Gastrocnemius medialis (tissue), 4 donors: Measurements from ENCODE around the gene AEBP1. TPM values are rescaled to one million over a fixed set of nuclear protein-coding genes. Genes with fewer than 3 reads are reported as not detected.
A peak's percentile ranks its signal among the peaks of the same experiment; 100 is the strongest.

ENCODE experiments used
- ATAC-seq, 2 donors: fragments of 150-250 bp; one replicate each; pipeline ENCODE4 v1.9.1; 2016
- DNase-seq, 2 donors: peaks; one replicate each; pipeline ENCODE4 v3.0.0-alpha.2; 2019
- H3K27ac ChIP-seq, 4 donors: fragments of 200-600 bp; sonication (generic); 1 replicate in 1 of 4; 2 replicates in 3 of 4; pipeline ENCODE4 v1.5.1; 2016 to 2018; ENCODE audit warnings: mild to moderate bottlenecking in 2 of 4, moderate library complexity in 1 of 4
- H3K27me3 ChIP-seq, 3 donors: fragments of 200-600 bp; sonication (generic) in 2 of 3; 1 replicate in 1 of 3; 2 replicates in 2 of 3; pipeline versions ENCODE4 v1.5.1 to v1.6.0; 2016 to 2019; ENCODE audit warnings: mild to moderate bottlenecking in 1 of 3, moderate library complexity in 1 of 3
- H3K36me3 ChIP-seq, 2 donors: fragments of 200-600 bp; sonication (generic) in 1 of 2; one replicate each; pipeline ENCODE4 v1.5.1; 2017 to 2018
- H3K4me1 ChIP-seq, 2 donors: fragments of 200-600 bp; sonication (generic) in 1 of 2; one replicate each; pipeline ENCODE4 v1.5.1; 2016 to 2017; ENCODE audit warnings: mild to moderate bottlenecking in 2 of 2
- H3K4me3 ChIP-seq, 4 donors: fragments of 200-600 bp; sonication (generic) in 3 of 4; 1 replicate in 1 of 4; 2 replicates in 3 of 4; pipeline ENCODE4 v1.5.1; 2016 to 2019; ENCODE audit warnings: mild to moderate bottlenecking in 2 of 4
- H3K9me3 ChIP-seq, 3 donors: fragments of 200-600 bp; sonication (generic) in 2 of 3; 1 replicate in 1 of 3; 2 replicates in 2 of 3; pipeline ENCODE4 v1.5.1; 2016 to 2019
- POLR2A ChIP-seq, 2 donors: fragments of 450-650 bp; IDR thresholded peaks; one replicate each; pipeline ENCODE4 v1.6.1; 2017; ENCODE audit warnings: antibody characterized with exemption in 2 of 2, mild to moderate bottlenecking in 2 of 2, moderate library complexity in 2 of 2
- in situ Hi-C, 4 donors: fragments of 200-750 bp; cut with MboI; loops; one replicate each; pipeline versions ENCODE4 v1.15.0 to v1.8.0; 2017; ENCODE audit warnings: low sequenced_read_pairs in 4 of 4
- intact Hi-C: fragments of 100-400 bp; cut with DNase I; formaldehyde crosslinking; loops from one replicate; pipeline ENCODE4 v1.15.1; 2023; ENCODE audit warnings: low total_unique reads
- total RNA-seq, 4 donors: library from RNA; depleted of rRNA; stranded (reverse); fragments of >200 nt; gene quantifications; one replicate each; pipeline versions ENCODE4 v1.1.0 to v1.2.3, GENCODE V29; 2016
- TF ChIP-seq, protein P1 (sequence below), 5 experiments: fragments of 450-650 bp in 3 of 5; fragments of 200-600 bp in 2 of 5; sonication (generic) in 2 of 5; IDR thresholded peaks in 4 of 5; conservative IDR thresholded peaks in 1 of 5; 1 replicate in 4 of 5; 2 replicates in 1 of 5; pipeline ENCODE4 v1.5.1; 2016 to 2019; ENCODE audit warnings: antibody characterized with exemption in 5 of 5, mild to moderate bottlenecking in 3 of 5, moderate library complexity in 3 of 5

Gene AEBP1
- total RNA-seq, 4 donors from 2014 or later = 5.8 to 23.6 (median 15.9) TPM

DNA sequence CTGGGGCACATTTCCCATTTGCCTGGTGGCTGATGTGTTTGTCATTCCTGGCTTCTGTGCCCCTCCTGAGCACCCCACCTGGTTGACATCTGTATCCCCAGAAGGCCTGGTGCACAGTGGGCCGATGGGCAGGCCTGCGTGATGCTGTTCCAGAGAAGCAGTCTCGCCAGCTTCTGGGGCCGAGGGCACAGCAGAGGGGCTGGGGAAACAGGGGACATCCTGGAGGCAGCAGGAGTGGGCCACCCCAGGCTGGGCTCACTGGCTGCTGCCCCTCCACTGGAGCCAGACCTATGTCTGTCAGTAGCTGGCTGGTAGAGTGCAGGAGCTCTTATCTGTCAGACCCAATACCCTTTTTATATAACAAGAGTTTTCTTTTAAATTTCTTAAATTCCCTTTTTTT lies 37.9 kb downstream of the AEBP1 start:
- ATAC-seq (no peak), DNase-seq (no peak)
- in situ Hi-C loops (no loop called here), intact Hi-C loops (no loop called here)
- H3K9me3 ChIP-seq = no peaks in the 10 kb centered on the region
- H3K27me3 ChIP-seq = peaks cover 2 to 20% (median 15%) of the 10 kb centered on the region in 3 donors
- no peaks in the 10 kb centered on the region for H3K36me3 ChIP-seq
- no peak overlapping the region for H3K27ac ChIP-seq
- TF ChIP-seq, protein P1, sequence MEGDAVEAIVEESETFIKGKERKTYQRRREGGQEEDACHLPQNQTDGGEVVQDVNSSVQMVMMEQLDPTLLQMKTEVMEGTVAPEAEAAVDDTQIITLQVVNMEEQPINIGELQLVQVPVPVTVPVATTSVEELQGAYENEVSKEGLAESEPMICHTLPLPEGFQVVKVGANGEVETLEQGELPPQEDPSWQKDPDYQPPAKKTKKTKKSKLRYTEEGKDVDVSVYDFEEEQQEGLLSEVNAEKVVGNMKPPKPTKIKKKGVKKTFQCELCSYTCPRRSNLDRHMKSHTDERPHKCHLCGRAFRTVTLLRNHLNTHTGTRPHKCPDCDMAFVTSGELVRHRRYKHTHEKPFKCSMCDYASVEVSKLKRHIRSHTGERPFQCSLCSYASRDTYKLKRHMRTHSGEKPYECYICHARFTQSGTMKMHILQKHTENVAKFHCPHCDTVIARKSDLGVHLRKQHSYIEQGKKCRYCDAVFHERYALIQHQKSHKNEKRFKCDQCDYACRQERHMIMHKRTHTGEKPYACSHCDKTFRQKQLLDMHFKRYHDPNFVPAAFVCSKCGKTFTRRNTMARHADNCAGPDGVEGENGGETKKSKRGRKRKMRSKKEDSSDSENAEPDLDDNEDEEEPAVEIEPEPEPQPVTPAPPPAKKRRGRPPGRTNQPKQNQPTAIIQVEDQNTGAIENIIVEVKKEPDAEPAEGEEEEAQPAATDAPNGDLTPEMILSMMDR (IDR thresholded peaks at IDR 0.05 in 4 of 5, conservative IDR thresholded peaks at IDR 0.05 in 1 of 5) = no peak
- no peak for TF ChIP-seq POLR2A (IDR thresholded peaks at IDR 0.05)
- H3K4me1 ChIP-seq = no peaks in the 10 kb centered on the region
- H3K4me3 ChIP-seq = no peak overlapping the region

DNA sequence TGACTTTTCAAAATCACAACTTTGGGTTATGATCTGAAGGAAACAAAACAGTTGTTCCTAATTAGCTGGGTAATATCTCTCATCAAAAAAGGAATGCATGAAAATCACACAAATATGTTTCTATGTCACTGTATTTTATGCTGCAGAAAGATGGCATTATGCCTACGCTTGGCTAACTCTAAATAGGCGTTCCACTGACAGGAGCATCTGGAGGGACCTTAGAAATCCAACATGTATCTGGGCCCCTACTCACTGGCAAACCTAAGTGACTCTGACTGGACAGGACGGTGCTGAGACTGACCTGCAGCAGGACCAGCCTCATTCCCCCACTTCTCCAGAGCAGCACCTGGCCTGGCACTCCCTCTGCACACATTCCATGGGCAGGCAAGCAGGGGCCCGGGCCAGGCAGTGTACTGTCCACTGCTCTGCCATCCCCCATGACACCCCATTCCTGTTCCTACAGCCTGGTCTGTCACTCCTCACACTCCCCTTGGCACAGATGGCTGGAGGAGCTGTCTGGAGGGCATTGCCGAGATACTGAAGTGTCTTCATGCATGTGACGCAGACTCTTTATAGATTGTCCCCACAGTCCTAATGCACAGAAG lies 39.6 kb downstream of the AEBP1 start:
- in situ Hi-C loops = no loop called here
- no peaks in the 10 kb centered on the region for H3K9me3 ChIP-seq
- H3K27ac ChIP-seq = no peak overlapping the region
- ATAC-seq = no peak
- H3K4me3 ChIP-seq = no peak overlapping the region
- peaks cover 2 to 20% (median 15%) of the 10 kb centered on the region in 3 donors for H3K27me3 ChIP-seq
- no peaks in the 10 kb centered on the region for H3K4me1 ChIP-seq
- H3K36me3 ChIP-seq = no peaks in the 10 kb centered on the region
- intact Hi-C loops = no loop called here
- DNase-seq = no peak
- no peak for TF ChIP-seq POLR2A (IDR thresholded peaks at IDR 0.05)
- TF ChIP-seq, protein P1 (IDR thresholded peaks at IDR 0.05 in 4 of 5, conservative IDR thresholded peaks at IDR 0.05 in 1 of 5) = no peak

DNA sequence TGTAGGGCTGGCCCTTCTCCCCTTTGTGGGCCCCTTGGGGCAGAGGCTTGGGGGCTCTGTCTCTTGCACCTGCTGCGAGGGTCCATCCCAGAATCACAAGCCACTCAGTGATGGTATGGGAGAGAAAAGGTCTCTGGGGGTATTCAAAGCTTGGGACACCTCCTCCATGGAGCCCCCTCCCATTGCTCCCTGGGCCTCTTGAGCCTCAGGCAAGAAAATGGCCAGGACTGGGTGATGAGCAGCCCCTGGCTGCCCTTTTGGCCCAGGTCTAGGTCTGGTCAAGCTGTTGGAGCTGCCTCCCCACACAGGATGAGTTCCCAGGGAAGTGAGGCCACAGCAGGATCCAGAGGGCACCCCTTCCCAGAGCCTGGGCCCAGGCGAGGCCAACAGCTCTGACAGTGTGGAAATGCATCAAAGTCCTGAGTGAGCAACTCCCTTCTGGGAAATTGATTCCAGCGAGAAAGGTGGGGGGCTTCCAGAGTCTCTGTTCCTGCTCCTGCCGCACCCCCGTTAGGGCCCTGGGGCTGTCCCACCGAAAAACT lies 40.4 kb downstream of the AEBP1 start:
- in situ Hi-C loops (no loop called here), intact Hi-C loops (no loop called here)
- no peak overlapping the region for H3K4me3 ChIP-seq
- TF ChIP-seq, protein P1 (IDR thresholded peaks at IDR 0.05 in 4 of 5, conservative IDR thresholded peaks at IDR 0.05 in 1 of 5) = no peak
- TF ChIP-seq POLR2A (IDR thresholded peaks at IDR 0.05) = no peak
- no peaks in the 10 kb centered on the region for H3K36me3 ChIP-seq
- ATAC-seq = no peak
- no peaks in the 10 kb centered on the region for H3K4me1 ChIP-seq
- no peak overlapping the region for H3K27ac ChIP-seq
- H3K9me3 ChIP-seq = no peaks in the 10 kb centered on the region
- peaks cover 2 to 20% (median 15%) of the 10 kb centered on the region in 3 donors for H3K27me3 ChIP-seq
- DNase-seq = no peak

DNA sequence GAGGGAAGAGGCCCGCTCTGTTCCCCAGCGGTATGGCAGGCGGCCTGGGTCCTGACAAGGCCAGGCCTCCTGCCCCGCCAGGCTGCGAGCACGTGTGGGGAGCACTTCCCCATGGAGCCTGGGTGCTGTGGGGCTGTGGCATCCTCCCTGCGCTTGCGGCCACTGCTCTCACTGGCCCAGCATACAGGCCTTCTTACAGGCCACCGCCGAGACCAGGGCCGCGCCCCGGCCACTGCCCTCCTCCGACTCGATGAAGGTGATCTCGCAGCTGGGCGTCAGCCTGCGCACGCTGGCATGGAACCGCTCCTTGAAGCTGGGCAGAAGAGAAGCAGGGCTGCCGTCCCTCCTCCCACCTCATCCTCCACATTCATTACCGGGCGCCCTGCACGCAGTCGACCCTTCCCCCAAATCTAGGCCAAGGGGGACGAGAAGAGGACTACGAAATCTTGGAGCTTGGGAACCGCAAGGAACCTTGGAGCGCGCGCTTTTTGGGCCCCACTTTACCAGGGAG lies 40.9 kb downstream of the AEBP1 start:
- Histone ChIP-seq H3K27me3 (peaks cover 2 to 20% (median 15%) of the 10 kb centered on the region in 3 donors), H3K4me3 (peak overlapping the region in 3 of 4 donors; percentile 27 to 48 (median 48)), H3K4me1 (no peaks in the 10 kb centered on the region), H3K27ac (no peak overlapping the region), H3K9me3 (no peaks in the 10 kb centered on the region), H3K36me3 (no peaks in the 10 kb centered on the region)
- no peak for DNase-seq
- in situ Hi-C loops = no loop called here
- TF ChIP-seq, protein P1 (IDR thresholded peaks at IDR 0.05 in 4 of 5, conservative IDR thresholded peaks at IDR 0.05 in 1 of 5) = no peak
- TF ChIP-seq POLR2A (IDR thresholded peaks at IDR 0.05) = no peak
- intact Hi-C loops = no loop called here
- no peak for ATAC-seq
